ENCODE results near the gene MAN1A2.

The MAN1A2 gene

GRCh38 chr1:117562581-117563491 is 195.6 kb downstream of the MAN1A2 start:
- no peak for DNase-seq

- DNase-seq: no peak
Observed at GRCh38 chr1:117563492-117563875, 196.2 kb downstream of the MAN1A2 start.

GRCh38 chr1:117564227-117565075 is 197.2 kb downstream of the MAN1A2 start:
- DNase-seq: peak; percentile 38

GRCh38 chr1:117565076-117565556 is 197.9 kb downstream of the MAN1A2 start:
- no peak for DNase-seq

DNA sequence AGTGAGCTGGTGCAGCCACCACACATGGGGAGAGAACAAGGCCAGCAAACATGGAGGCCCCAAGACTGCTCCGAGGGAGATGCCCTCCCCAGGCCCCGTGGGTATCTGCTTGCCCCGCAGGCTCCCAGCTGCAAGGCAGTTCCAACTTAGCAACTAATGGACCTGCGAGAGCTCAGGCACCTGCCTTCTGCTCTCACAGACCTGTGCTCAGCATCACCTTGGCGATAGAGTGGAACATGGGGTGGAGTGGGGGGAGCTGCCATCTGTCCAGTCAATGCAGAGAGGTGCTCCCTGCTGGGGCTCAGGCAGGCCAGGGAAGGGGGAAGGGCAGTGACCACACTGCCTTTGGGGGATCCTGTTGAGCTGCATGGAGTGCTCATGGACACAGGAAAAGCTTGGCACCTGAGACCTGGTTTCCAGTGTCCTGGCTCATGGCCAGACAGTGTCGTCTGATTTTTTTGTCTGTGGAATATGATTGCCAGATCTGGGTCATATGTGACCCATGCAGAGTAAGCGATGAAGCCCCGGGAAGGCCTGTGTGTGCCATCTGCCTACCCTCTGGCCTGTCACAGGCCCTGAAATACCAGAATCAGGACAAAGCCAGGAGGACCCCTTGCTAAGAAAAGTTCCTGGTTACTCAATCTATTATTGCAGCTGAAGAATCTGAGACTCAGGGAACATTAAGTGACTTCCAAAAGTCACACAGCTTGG is 198.7 kb downstream of the MAN1A2 start:
- no peak for DNase-seq

DNA sequence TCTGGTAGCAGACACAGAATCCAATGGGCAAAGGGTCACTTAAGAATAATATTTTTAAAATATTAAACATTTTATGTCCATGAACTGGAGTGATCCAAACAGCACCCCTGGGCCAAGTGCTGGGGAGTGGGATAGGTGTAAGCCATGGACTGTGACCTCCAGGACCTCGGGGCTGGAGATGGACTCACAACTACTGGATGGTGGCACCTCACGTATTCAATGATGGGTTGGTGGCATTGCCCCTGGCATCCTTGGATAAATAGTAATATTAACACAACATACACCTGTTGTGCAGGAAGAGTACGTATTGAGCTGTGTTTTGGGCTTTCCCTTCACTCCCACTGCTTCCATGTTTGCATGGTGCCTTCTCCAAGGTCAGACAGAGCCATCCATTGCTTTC is 199.3 kb downstream of the MAN1A2 start:
- DNase-seq: no peak

DNA sequence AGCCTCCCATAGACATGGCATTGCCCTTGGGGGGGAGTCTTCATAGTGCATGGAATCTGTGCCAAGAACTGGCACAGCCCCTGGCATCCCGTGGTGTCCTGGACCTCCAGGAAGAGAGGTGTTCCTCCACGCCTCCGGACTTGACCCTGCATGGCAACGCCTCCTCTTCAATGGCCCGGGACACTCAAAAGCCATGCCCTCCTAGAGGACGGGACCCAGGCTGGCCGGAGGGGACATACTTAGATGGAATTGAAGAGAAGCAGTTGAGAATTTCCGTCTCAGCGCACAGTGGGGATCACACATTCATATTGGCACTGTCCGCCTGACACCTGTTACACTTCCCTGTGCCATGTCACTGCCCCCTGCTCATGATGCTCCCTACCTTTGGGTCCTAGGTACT is 200.2 kb downstream of the MAN1A2 start:
- no peak for DNase-seq

- no peak for DNase-seq
Observed at GRCh38 chr1:117567976-117568375, 200.7 kb downstream of the MAN1A2 start.

- DNase-seq: no peak
Observed at GRCh38 chr1:117568999-117569398, 201.8 kb downstream of the MAN1A2 start.

- no peak for DNase-seq
Observed at GRCh38 chr1:117569856-117570255, 202.6 kb downstream of the MAN1A2 start.

- no peak for DNase-seq
Observed at GRCh38 chr1:117570988-117571409, 203.8 kb downstream of the MAN1A2 start.

DNA sequence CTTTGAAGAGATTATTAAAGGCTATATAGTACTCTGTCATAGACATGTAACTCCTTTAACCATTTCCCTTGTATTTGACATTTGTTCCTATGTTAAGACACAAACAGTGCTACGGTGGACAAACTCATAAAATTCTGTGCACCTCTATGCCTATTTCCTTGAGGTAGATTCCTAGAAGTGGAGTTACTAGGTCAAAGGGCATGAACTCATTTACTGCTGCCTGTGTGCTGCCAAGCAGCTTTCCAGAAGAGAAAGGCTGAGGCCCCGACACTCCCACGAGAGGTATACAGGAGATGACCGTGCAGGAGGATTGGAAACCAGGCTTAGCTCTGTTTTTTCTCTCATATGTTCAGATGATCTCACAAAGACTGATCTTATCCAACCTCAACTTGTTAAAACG is 204.2 kb downstream of the MAN1A2 start:
- DNase-seq: no peak

DNA sequence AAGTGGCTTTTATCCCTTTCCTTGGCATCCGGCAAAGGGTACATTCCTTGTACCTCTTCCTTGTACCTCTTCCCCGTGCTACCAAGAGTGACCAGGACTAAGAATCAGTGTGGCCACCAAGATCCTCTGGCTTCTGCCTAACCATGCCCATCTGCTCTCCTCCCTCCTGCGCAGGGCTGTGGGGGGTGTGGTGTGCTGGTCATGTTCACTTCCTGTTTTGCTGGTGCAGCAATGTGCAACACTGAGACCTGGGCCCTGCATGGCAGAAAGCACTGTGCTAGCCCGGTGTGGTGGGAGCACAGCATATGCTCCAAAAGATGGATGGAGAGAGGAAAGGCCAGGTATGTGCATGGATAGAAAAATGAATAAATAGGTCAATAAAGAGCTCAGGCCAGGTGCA is 205.3 kb downstream of the MAN1A2 start:
- DNase-seq: peak; percentile 61

GRCh38 chr1:117573386-117574023 is 206.3 kb downstream of the MAN1A2 start:
- no peak for DNase-seq

- no peak for DNase-seq
Observed at GRCh38 chr1:117574161-117574835, 207.0 kb downstream of the MAN1A2 start.

- no peak for DNase-seq
Observed at GRCh38 chr1:117575586-117576225, 208.5 kb downstream of the MAN1A2 start.

DNA sequence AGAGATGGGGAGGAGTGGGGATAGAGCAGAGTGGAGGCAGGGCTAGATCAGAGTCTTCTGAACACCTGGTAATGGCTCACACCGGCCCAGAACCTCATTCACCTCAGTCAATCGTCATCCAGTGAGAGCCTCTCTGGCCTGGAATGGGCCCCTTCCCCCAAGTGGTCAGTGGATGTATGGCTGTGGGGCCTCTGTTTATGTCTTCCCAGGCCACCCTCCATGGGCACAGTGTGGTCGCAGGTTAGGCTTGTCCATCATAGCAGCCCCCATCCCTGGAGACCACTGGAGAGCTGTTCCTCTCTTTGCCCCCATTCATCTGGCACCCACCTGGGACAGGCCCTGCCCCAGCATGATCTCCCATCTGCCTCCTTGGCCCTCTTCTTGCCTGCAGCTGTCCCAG is 209.0 kb downstream of the MAN1A2 start:
- DNase-seq: no peak

DNA sequence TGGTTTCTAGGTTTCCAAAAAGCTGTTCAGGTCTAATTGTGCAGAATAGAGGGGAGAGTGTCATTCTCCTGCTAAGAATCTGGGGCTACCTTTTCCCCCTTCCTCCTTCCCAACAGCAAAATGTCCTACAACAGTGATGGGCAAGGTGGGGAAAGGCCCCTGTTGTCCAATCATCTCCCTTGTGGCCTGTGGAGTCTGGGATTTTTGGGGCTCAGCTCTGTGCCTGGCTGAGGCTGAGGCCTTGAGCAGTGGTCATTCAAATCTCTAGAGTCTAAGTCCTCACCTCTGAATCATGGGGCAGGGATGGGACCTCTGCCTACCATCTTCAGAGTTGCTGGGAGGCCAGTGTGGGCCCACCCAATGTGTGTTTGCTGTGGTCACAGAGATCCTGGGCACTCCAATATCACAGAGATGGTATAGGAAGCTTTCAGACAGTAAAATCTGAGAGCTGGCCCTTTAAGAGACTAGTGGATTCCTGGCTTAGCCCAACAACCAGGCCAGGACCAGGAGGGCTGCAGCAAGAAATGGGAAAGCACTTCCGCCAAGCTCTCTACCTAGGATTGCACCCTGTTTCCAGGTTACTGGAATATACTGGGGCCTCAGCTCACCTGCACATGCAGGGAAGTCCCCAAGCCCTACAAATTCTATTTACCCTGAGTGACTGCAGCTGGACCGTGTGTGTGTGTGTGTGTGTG is 210.1 kb downstream of the MAN1A2 start:
- no peak for DNase-seq

DNA sequence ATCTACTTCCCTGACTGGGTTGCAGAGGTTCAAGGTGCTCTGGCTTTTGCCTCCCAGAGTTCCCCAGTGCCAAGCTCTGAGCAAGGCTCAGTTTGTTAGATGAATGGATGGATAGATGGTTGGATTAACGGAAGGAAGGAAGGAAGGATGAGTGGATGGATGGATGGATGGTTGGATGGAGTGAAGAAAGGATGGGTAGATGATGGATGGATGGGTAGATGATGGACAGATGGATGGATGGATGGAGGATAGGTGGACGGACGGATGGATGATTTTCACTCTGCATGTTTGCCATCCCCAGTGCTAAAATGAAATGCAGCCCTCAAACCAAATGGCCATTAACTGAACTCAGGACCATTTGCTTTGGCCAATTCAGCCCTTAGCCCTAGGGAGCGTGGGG is 211.2 kb downstream of the MAN1A2 start:
- no peak for DNase-seq
